WTC11 (cell line): ENCODE results near the gene ATP6AP1. TPM values are rescaled to one million over a fixed set of nuclear protein-coding genes. Genes with fewer than 3 reads are reported as not detected.

Experiments
- ATAC-seq: fragments of 200-7000 bp; cut with Tn5 transposase; 2 replicates; pipeline ENCODE4 v1.10.0; 2021; ENCODE audit warnings: mild to moderate bottlenecking, moderate library complexity
- Bru-seq: library from RNA; stranded (reverse); fragments of 400-500 nt; gene quantifications from one replicate; lab custom pipeline; 2021; lab: Mats Ljungman, UMichigan
- CTCF ChIA-PET: fragments of 300-600 bp; sonication (Branson Sonifier 250); formaldehyde crosslinking; loops from one replicate; lab custom pipeline; 2021; ENCODE audit warnings: antibody characterized with exemption; lab: Charles Lee
- POLR2A ChIA-PET: fragments of 350-600 bp; sonication (Branson Sonifier 250); formaldehyde crosslinking; loops from one replicate; lab custom pipeline; 2021; ENCODE audit warnings: antibody characterized with exemption; lab: Charles Lee
- DNase-seq: peaks from one replicate; pipeline ENCODE4 v3.0.0; 2021; ENCODE audit warnings: low spot score
- H3K27ac Mint-ChIP-seq: 2 replicates; pipeline ENCODE4 v1.8.0; 2021; ENCODE audit warnings: mixed read lengths
- H3K27me3 Mint-ChIP-seq: 2 replicates; pipeline ENCODE4 v1.8.0; 2021; ENCODE audit warnings: low read depth, mild to moderate bottlenecking, moderate library complexity, mixed read lengths
- H3K36me3 Mint-ChIP-seq: 2 replicates; pipeline ENCODE4 v1.8.0; 2021; ENCODE audit warnings: mixed read lengths
- H3K4me1 Mint-ChIP-seq: 2 replicates; pipeline ENCODE4 v1.8.0; 2022; ENCODE audit warnings: mixed read lengths
- H3K4me3 Mint-ChIP-seq: 2 replicates; pipeline ENCODE4 v1.8.0; 2021; ENCODE audit warnings: mild to moderate bottlenecking, moderate library complexity, mixed read lengths
- H3K9me3 Mint-ChIP-seq: 2 replicates; pipeline ENCODE4 v1.8.0; 2021; ENCODE audit warnings: mixed read lengths
- CTCF ChIP-seq: fragments of 200-600 bp; IDR thresholded peaks from 2 replicates; pipeline ENCODE4 v1.8.0; 2022; ENCODE audit warnings: antibody characterized with exemption
- GTF2I ChIP-seq: fragments of 250-450 bp; sonication (Bioruptor Pico); conservative IDR thresholded peaks from 2 replicates; pipeline ENCODE4 v1.4.0; 2021; ENCODE audit warnings: mild to moderate bottlenecking
- NFE2L1 ChIP-seq: sonication (generic); formaldehyde crosslinking; IDR thresholded peaks from 2 replicates; pipeline ENCODE4 v1.8.1; 2023; ENCODE audit warnings: missing genetic modification reagents
- NFYB ChIP-seq: sonication (generic); formaldehyde crosslinking; conservative IDR thresholded peaks from 2 replicates; pipeline ENCODE4 v1.8.0; 2022; ENCODE audit warnings: low read depth, missing genetic modification reagents
- PRRX2 ChIP-seq: fragments of 250-450 bp; sonication (Bioruptor Pico); IDR thresholded peaks from 2 replicates; pipeline ENCODE4 v1.8.0; 2021; ENCODE audit warnings: mild to moderate bottlenecking
- SP1 ChIP-seq: sonication (generic); formaldehyde crosslinking; conservative IDR thresholded peaks from 2 replicates; pipeline ENCODE4 v1.8.1; 2022; ENCODE audit warnings: missing genetic modification reagents
- USF1 ChIP-seq: sonication (generic); formaldehyde crosslinking; IDR thresholded peaks from 2 replicates; pipeline ENCODE4 v1.8.0; 2022; ENCODE audit warnings: mild to moderate bottlenecking, missing genetic modification reagents
- USF2 ChIP-seq: sonication (generic); formaldehyde crosslinking; IDR thresholded peaks from 2 replicates; pipeline ENCODE4 v1.8.1; 2023; ENCODE audit warnings: mild to moderate bottlenecking, missing genetic modification reagents, moderate library complexity
- ZBTB43 ChIP-seq: sonication (generic); formaldehyde crosslinking; IDR thresholded peaks from 2 replicates; pipeline ENCODE4 v1.8.1; 2023; ENCODE audit warnings: mild to moderate bottlenecking, missing genetic modification reagents
- ZNF121 ChIP-seq: sonication (generic); formaldehyde crosslinking; IDR thresholded peaks from 2 replicates; pipeline ENCODE4 v1.8.0; 2023; ENCODE audit warnings: missing genetic modification reagents
- ZNF423 ChIP-seq: fragments of 250-450 bp; sonication (Bioruptor Pico); IDR thresholded peaks from 2 replicates; pipeline ENCODE4 v2.1.2; 2022; ENCODE audit warnings: mild to moderate bottlenecking, moderate library complexity
- long read RNA-seq, 3 experiments: library from RNA in 1 of 3; library from capped mRNA in 1 of 3; library from polyadenylated mRNA in 1 of 3; unstranded in 2 of 3; stranded (forward) in 1 of 3; transcript quantifications; one replicate each; pipeline ENCODE4 v2.0.0, GENCODE V29; 2021
- total RNA-seq: library from RNA; stranded (reverse); gene quantifications from 3 replicates; pipeline ENCODE4 v1.2.3, GENCODE V29; 2021
- TF ChIP-seq, protein P1 (sequence below): sonication (generic); formaldehyde crosslinking; IDR thresholded peaks from 2 replicates; pipeline ENCODE4 v1.8.0; 2023; ENCODE audit warnings: missing genetic modification reagents, mild to moderate bottlenecking, borderline replicate concordance
- TF ChIP-seq, protein P2 (sequence below): sonication (generic); formaldehyde crosslinking; IDR thresholded peaks from 2 replicates; pipeline ENCODE4 v1.8.1; 2023; ENCODE audit warnings: mild to moderate bottlenecking, moderate library complexity, missing genetic modification reagents
- TF ChIP-seq, protein P3 (sequence below): sonication (generic); formaldehyde crosslinking; IDR thresholded peaks from 2 replicates; pipeline ENCODE4 v1.8.0; 2022; ENCODE audit warnings: mild to moderate bottlenecking, missing genetic modification reagents

Gene ATP6AP1
- total RNA-seq (43.9 to 46.0 TPM (median 44.8 TPM) in 3 replicates), Bru-seq, nascent RNA (percentile 63 among the genes with signal in this experiment)
- long read RNA-seq, experiment 1, full-length matches to known transcripts: 308 of 327 reads
- long read RNA-seq, experiment 1, partial matches to known transcripts: 7 of 327 reads
- long read RNA-seq, experiment 1, other reads (novel, unspliced or antisense): 12 of 327 reads
- long read RNA-seq, experiment 2, transcript ATP6AP1-201 (10 exons, 2,099 nt): major isoform, 51 of 83 reads
- long read RNA-seq, experiment 2, partial matches to known transcripts: 22 of 83 reads
- long read RNA-seq, experiment 2, other reads (novel, unspliced or antisense): 8 of 83 reads
- long read RNA-seq, experiment 3, transcript ATP6AP1-201 (10 exons, 2,099 nt): major isoform, 18 of 21 reads
- long read RNA-seq, experiment 3, partial matches to known transcripts: 3 of 21 reads
- long read RNA-seq, experiment 3, other reads (novel, unspliced or antisense): 0 of 21 reads

GRCh38 chrX:154428176-154429171, at the start of gene ATP6AP1:
ATP6AP1 (plus strand) TSS chrX:154428677; CDS start chrX:154428693, 16 bp downstream.
- ChIA-PET CTCF (interaction anchor here (2.6 kb wide), 1 partner anchor 55 kb away, joined by 10 read pairs; no protein-coding TSS in a partner anchor), POLR2A (interaction anchor here (0.8 to 1.0 kb wide), 2 partner anchors 31 to 55 kb away, joined by 3 read pairs; no protein-coding TSS in a partner anchor)
- peaks cover 17% of the 10 kb centered on the region for H3K4me1 Mint-ChIP-seq
- H3K4me3 Mint-ChIP-seq: peak within 1 kb of the TSS; percentile 65
- DNase-seq (peak; percentile 83), ATAC-seq (peak; percentile 97)
- no peaks in the 10 kb centered on the region for H3K27me3 Mint-ChIP-seq
- H3K9me3 Mint-ChIP-seq: no peaks in the 10 kb centered on the region
- TF ChIP-seq ZBTB43 (0 out of 2 replicates have a peak, but pooled peaks have one; percentile 19), ZNF423 (CRISPR knock-in tag) (no peak), USF1 (CRISPR knock-in tag) (peak; percentile 93), NFE2L1 (0 out of 2 replicates have a peak, but pooled peaks have one; percentile 33), GTF2I (CRISPR knock-in tag) (0 out of 2 replicates have a peak, but pooled peaks have one; percentile 45), USF2 (CRISPR knock-in tag) (peak; percentile 94), CTCF (no peak), SP1 (CRISPR knock-in tag) (peak; percentile 77), ZNF121 (CRISPR knock-in tag) (peak; percentile 70; the same call in 1 of the 2 replicates), NFYB (CRISPR knock-in tag) (peak; percentile 91), PRRX2 (no peak)
- TF ChIP-seq, protein P1, sequence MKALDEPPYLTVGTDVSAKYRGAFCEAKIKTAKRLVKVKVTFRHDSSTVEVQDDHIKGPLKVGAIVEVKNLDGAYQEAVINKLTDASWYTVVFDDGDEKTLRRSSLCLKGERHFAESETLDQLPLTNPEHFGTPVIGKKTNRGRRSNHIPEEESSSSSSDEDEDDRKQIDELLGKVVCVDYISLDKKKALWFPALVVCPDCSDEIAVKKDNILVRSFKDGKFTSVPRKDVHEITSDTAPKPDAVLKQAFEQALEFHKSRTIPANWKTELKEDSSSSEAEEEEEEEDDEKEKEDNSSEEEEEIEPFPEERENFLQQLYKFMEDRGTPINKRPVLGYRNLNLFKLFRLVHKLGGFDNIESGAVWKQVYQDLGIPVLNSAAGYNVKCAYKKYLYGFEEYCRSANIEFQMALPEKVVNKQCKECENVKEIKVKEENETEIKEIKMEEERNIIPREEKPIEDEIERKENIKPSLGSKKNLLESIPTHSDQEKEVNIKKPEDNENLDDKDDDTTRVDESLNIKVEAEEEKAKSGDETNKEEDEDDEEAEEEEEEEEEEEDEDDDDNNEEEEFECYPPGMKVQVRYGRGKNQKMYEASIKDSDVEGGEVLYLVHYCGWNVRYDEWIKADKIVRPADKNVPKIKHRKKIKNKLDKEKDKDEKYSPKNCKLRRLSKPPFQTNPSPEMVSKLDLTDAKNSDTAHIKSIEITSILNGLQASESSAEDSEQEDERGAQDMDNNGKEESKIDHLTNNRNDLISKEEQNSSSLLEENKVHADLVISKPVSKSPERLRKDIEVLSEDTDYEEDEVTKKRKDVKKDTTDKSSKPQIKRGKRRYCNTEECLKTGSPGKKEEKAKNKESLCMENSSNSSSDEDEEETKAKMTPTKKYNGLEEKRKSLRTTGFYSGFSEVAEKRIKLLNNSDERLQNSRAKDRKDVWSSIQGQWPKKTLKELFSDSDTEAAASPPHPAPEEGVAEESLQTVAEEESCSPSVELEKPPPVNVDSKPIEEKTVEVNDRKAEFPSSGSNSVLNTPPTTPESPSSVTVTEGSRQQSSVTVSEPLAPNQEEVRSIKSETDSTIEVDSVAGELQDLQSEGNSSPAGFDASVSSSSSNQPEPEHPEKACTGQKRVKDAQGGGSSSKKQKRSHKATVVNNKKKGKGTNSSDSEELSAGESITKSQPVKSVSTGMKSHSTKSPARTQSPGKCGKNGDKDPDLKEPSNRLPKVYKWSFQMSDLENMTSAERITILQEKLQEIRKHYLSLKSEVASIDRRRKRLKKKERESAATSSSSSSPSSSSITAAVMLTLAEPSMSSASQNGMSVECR (CRISPR knock-in tag): peak; percentile 63; the same call in 1 of the 2 replicates
- TF ChIP-seq, protein P2, sequence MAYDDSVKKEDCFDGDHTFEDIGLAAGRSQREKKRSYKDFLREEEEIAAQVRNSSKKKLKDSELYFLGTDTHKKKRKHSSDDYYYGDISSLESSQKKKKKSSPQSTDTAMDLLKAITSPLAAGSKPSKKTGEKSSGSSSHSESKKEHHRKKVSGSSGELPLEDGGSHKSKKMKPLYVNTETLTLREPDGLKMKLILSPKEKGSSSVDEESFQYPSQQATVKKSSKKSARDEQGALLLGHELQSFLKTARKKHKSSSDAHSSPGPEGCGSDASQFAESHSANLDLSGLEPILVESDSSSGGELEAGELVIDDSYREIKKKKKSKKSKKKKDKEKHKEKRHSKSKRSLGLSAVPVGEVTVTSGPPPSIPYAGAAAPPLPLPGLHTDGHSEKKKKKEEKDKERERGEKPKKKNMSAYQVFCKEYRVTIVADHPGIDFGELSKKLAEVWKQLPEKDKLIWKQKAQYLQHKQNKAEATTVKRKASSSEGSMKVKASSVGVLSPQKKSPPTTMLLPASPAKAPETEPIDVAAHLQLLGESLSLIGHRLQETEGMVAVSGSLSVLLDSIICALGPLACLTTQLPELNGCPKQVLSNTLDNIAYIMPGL (CRISPR knock-in tag): peak; percentile 50; the same call in 1 of the 2 replicates
- TF ChIP-seq, protein P3, sequence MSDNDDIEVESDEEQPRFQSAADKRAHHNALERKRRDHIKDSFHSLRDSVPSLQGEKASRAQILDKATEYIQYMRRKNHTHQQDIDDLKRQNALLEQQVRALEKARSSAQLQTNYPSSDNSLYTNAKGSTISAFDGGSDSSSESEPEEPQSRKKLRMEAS (CRISPR knock-in tag): peak; percentile 58; the same call in 1 of the 2 replicates
- no peak within 1 kb of the TSS for H3K27ac Mint-ChIP-seq
- H3K36me3 Mint-ChIP-seq: peaks cover 10% of the 10 kb centered on the region; the same call in 1 of the 2 replicates
